Uterus (tissue), 4 donors: ENCODE results near the gene SLC2A6. TPM values are rescaled to one million over a fixed set of nuclear protein-coding genes. Genes with fewer than 3 reads are reported as not detected.

Experiments
- DNase-seq, 2 donors: peaks; one replicate each; pipeline ENCODE4 v3.0.0-alpha.2; 2019 to 2020
- H3K27ac ChIP-seq, 2 donors: fragments of 200-600 bp; sonication (generic); 1 replicate in 1 of 2; 2 replicates in 1 of 2; pipeline ENCODE4 v1.5.1; 2016 to 2018
- H3K27me3 ChIP-seq, 2 donors: fragments of 200-600 bp; sonication (generic); one replicate each; pipeline ENCODE4 v1.5.1; 2018 to 2019; ENCODE audit warnings: control low read depth in 1 of 2
- H3K36me3 ChIP-seq, 2 donors: fragments of 200-600 bp; sonication (generic); one replicate each; pipeline ENCODE4 v1.5.1; 2019; ENCODE audit warnings: control low read depth in 1 of 2
- H3K4me1 ChIP-seq, 2 donors: fragments of 200-600 bp; sonication (generic); one replicate each; pipeline ENCODE4 v1.5.1; 2018 to 2019; ENCODE audit warnings: control low read depth in 1 of 2
- H3K4me3 ChIP-seq, 2 donors: fragments of 200-600 bp; sonication (generic); 1 replicate in 1 of 2; 2 replicates in 1 of 2; pipeline ENCODE4 v1.5.1; 2018 to 2019; ENCODE audit warnings: mild to moderate bottlenecking in 1 of 2
- H3K9me3 ChIP-seq, 2 donors: fragments of 200-600 bp; sonication (generic); one replicate each; pipeline ENCODE4 v1.5.1; 2019; ENCODE audit warnings: control low read depth in 1 of 2
- CTCF ChIP-seq, 4 experiments: fragments of 200-600 bp in 2 of 4; fragments of 450-650 bp in 2 of 4; sonication (generic) in 2 of 4; IDR thresholded peaks; one replicate each; pipeline ENCODE4 v1.5.1; 2016 to 2019; ENCODE audit warnings: antibody characterized with exemption in 4 of 4, mild to moderate bottlenecking in 2 of 4, moderate library complexity in 1 of 4
- POLR2A ChIP-seq, 2 donors: fragments of 450-650 bp; IDR thresholded peaks; one replicate each; pipeline ENCODE4 v1.6.1; 2016; ENCODE audit warnings: antibody characterized with exemption in 2 of 2, mild to moderate bottlenecking in 1 of 2, moderate library complexity in 1 of 2
- intact Hi-C: fragments of 100-400 bp; cut with DNase I; formaldehyde crosslinking; loops from one replicate; pipeline ENCODE4 v1.15.1; 2023; ENCODE audit warnings: low total_unique reads
- total RNA-seq, 4 donors: library from RNA; depleted of rRNA in 3 of 4; stranded (reverse); fragments of >200 nt in 3 of 4; gene quantifications; one replicate each; pipeline versions ENCODE4 v1.1.0 to v1.2.4, GENCODE V29; 2014 to 2023
- donor health status: DM: yes; HTN: yes; CAD: no.

SLC2A6 gene
- total RNA-seq, 4 donors from 2014 or later, result 0.26 to 11.5 (median 2.1) TPM

- Histone ChIP-seq H3K9me3 (no peaks in the 10 kb centered on the region), H3K4me3 (no peak within 1 kb of the TSS), H3K36me3 (no peaks in the 10 kb centered on the region), H3K27me3 (no peaks in the 10 kb centered on the region), H3K4me1 (peaks cover 0 to under 1% of the 10 kb centered on the region in 2 donors), H3K27ac (no peak within 1 kb of the TSS)
- TF ChIP-seq CTCF (IDR thresholded peaks at IDR 0.05) (no peak), POLR2A (IDR thresholded peaks at IDR 0.05) (no peak)
- intact Hi-C loops, result no loop called here
- no peak for DNase-seq
These were observed 57.0 kb downstream of the SLC2A6 start, which contains the start of gene ADAMTS13 for GRCh38 chr9:133421615-133422542. TSS of gene ADAMTS13 (plus strand) at chr9:133422367. CDS start at chr9:133422444, 77 bp downstream.

Other genes with a start within 250 kb of the SLC2A6 start
- 1 to 10 TPM in 1 of 4 donors, under 1 TPM in 3; 0.29 to 6.1 (median 0.59) TPM for gene ABO, start 203.9 kb downstream of the SLC2A6 start, total RNA-seq
- gene SURF6, start 142.9 kb downstream of the SLC2A6 start, total RNA-seq, result 10 to 100 TPM in 3 of 4 donors, 1 to 10 TPM in 1; 2.9 to 19.3 (median 17.2) TPM
- 10 to 100 TPM in 3 of 4 donors, 1 to 10 TPM in 1; 10.0 to 41.0 (median 30.9) TPM for gene MED22, start 131.0 kb downstream of the SLC2A6 start, total RNA-seq
- 1,000 to 10,000 TPM; 1,745 to 3,005 (median 2,502) TPM for gene RPL7A, start 130.9 kb downstream of the SLC2A6 start, total RNA-seq
- 10 to 100 TPM; 13.0 to 34.7 (median 24.4) TPM for gene SURF1, start 122.6 kb downstream of the SLC2A6 start, total RNA-seq
- gene SURF2, start 122.5 kb downstream of the SLC2A6 start, total RNA-seq, result 10 to 100 TPM in 1 of 4 donors, 1 to 10 TPM in 1, under 1 TPM in 1, not detected in 1; 0.51 to 15.3 (median 5.9) TPM
- gene SURF4, start 103.0 kb downstream of the SLC2A6 start, total RNA-seq, result 100 to 1,000 TPM in 2 of 4 donors, 10 to 100 TPM in 2; 74.7 to 262 (median 108) TPM
- gene STKLD1, start 102.7 kb downstream of the SLC2A6 start, total RNA-seq, result 1 to 10 TPM in 2 of 4 donors, under 1 TPM in 1, not detected in 1; 0.88 to 1.7 (median 1.5) TPM
- gene REXO4, start 61.1 kb downstream of the SLC2A6 start, total RNA-seq, result 10 to 100 TPM in 3 of 4 donors, 1 to 10 TPM in 1; 6.4 to 25.0 (median 20.2) TPM
- 1 to 10 TPM in 3 of 4 donors, not detected in 1; 1.8 to 4.9 (median 3.8) TPM for gene ADAMTS13, start 56.7 kb downstream of the SLC2A6 start, total RNA-seq
- gene CACFD1, start 19.1 kb downstream of the SLC2A6 start, total RNA-seq, result 10 to 100 TPM in 1 of 4 donors, 1 to 10 TPM in 3; 2.3 to 21.6 (median 5.2) TPM
- not detected for gene MYMK, start 45.9 kb upstream of the SLC2A6 start, total RNA-seq
- gene ADAMTSL2, start 55.6 kb upstream of the SLC2A6 start, total RNA-seq, result 1 to 10 TPM in 2 of 4 donors, under 1 TPM in 1, not detected in 1; 0.26 to 3.0 (median 2.4) TPM
- not detected for gene FAM163B, start 130.3 kb upstream of the SLC2A6 start, total RNA-seq
- gene DBH, start 157.3 kb upstream of the SLC2A6 start, total RNA-seq, result 1 to 10 TPM in 1 of 4 donors, not detected in 3; 1.3 TPM